HG02973 (cell line): Measurements from ENCODE around the gene DAPP1.
A peak's percentile ranks its signal among the peaks of the same experiment; 100 is the strongest.

Source experiments
- ATAC-seq: cut with Tn5 transposase; IDR thresholded peaks from one replicate; pipeline ENCODE4 v1.9.1; 2021; ENCODE audit warnings: moderate library complexity; ENCODE audit not compliant: unreplicated experiment

DAPP1 gene

GRCh38 chr4:99852199-99852749, 35.6 kb downstream of the DAPP1 start:
- ATAC-seq = no peak

DNA sequence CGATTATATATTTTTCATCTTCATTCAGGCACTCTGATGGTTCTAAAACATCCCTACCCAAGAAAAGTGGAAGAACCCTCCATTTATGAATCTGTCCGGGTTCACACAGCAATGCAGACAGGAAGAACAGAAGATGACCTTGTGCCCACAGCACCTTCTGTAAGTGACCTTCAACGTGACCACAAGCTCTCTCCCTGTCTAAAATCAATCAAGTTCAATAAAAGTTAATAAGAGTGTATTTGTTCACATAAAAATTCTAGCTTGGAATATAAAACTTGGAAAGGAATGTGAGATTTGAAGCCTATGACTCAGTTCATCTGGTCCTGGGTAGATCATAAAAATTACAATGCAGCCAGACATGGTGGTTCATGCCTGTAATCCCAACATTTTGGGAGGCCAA, 36.6 kb downstream of the DAPP1 start:
- no peak for ATAC-seq

GRCh38 chr4:99853999-99854398, 37.4 kb downstream of the DAPP1 start:
- no peak for ATAC-seq

- ATAC-seq = peak; percentile 41
Observed at GRCh38 chr4:99855678-99856077, 39.1 kb downstream of the DAPP1 start.

DNA sequence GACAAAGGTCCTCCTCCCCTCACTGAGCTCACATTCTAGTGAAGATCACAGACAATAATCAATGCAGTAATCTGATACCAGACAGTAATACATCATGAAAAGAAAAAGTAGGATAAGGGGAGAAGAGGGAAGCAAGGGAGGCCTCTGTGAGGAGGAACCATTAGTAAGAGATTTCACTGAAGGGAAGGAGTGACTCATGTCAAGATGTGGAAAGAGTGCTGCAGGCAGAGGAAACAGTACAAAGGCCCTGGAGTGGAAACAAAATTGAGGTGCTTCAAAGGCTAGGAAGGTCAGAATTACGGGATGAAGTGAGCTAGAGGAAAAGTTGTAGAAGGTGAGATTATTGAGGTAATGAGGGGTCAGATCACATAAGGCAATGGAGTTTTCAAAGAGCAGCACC, 39.5 kb downstream of the DAPP1 start:
- ATAC-seq = no peak

DNA sequence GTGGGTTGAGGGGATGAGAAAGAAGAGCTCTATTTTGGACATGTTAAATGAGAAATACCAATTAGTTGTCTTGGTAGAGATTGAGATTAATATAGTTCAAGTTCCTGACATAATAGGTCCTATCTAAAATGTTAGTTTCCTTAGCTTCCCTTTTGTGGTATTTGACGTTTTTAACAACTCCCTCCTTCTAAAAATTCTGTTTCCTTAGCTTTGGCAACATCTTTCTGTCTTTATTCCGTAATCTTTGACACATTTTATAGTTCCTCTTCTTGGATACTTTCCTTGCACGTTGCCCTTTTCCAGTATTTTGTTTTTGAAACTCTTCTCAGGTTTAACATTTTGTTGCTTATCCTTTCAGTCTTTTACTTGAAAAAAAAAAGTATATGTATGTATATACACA, 40.7 kb downstream of the DAPP1 start:
- ATAC-seq = no peak

DNA sequence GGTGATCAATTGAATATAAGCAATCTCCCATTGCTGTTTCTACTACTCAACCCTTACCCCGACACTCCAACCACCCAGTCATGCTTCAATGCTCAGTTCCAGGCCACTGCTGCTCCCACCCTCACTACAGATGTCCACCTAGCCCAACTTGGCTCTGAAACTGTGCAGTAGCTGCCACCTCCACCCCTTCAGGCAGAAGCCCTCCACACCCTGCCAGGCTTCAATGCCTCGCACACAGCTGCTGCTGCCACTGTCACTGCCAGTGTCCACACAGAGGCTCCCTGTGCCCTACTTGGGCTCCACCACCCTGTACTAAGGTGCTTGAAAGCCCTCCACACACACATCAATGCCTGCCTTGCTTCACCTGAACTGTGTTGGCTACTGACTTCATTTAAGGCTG, 43.0 kb downstream of the DAPP1 start:
- no peak for ATAC-seq

DNA sequence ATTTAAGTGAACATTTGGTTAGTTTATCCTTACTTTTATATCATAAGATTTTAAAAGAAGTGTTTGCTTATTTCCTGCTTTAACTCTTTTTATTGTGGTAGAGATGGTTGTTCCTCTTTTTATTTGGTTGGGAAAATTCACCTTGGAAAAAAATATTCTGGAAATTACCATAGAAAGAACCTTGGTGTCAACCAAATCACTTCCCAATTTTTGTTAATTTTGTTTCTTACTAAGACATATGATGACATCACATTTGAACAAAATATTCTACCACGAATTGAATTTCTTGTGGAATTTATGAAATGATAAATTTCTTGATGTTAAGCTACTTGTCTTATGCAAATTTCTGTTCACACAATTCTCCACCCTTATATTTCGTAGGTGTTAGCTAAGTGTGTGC, 43.9 kb downstream of the DAPP1 start:
- no peak for ATAC-seq

GRCh38 chr4:99861120-99861905, 44.7 kb downstream of the DAPP1 start:
- ATAC-seq = no peak

DNA sequence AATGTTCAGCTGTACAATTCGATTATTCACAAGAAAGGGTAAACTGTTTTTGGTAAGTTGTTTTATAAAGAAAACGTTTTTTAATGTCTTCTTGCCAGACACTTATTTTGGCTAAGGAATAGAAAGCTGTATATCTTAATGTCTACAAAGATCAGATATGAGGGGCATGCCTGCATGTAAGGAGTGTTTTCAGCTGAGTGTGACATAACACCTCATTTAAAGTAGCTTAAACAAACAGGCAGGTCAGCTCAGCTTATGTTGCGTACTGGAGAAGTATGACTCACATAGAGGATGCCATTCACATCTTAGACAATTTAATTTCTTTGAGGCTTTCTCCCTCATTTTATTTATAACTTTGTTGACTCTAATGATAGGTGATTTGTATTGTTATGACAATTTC, 47.2 kb downstream of the DAPP1 start:
- ATAC-seq = no peak

DNA sequence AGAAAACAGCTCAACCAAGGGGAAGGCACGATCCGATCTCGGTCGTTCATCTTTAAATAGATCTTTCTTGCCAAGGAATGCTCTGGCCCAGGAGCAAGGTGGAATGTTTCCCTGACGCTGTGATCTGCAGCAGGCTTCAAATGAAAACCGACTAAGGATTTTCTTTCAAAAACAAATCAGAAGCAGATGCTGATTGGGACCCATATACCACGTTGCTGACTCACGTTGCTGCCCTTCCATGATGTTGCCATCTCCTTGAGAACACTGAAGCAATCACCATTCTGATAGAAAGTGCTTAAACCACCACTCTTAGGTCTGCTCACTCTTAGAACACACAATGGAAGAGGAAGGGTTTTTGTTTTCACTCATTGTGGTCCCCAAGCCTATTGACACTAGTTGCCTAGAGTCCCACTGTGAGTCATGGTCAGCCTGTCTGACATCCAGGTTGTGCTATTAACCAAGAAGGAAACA, 51.5 kb downstream of the DAPP1 start:
- no peak for ATAC-seq

DNA sequence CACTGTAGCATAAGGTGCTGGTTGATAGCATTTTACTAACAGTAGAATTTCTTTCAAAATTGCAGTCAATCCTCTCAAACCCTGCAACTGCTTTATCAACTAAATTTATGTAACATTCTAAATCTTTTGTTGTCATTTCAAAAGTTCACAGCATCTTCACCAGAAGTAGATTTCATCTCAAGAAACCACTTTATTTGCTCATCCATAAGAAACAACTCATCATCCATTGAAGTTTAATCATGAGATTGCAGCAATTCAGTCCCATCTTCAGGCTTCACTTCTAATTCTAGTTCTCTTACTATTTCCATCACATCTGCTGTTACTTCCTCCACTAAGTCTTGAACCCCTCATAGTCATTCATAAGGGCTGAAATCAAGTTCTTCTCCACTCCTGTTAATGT, 55.9 kb downstream of the DAPP1 start:
- ATAC-seq = no peak

- ATAC-seq = no peak
Observed at GRCh38 chr4:99875071-99875470, 58.4 kb downstream of the DAPP1 start.

DNA sequence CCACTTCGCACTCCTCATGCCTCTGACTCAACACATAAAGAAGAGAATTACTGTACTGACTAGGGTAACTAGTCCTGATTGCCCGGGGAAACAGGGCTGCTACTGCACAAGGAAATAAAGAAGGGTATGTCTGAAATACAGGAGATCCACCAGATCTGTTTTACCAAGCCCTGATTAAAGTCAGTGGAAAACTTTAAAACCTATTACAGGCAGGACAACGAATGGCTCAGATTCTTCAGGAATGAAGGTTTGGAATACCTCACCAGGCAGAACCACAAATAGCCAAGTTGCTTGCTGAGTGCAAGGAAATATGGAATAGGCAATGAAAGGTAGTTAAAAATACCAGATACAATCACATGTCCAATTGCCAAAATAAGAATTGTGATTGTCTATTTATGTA, 60.3 kb downstream of the DAPP1 start:
- no peak for ATAC-seq

DNA sequence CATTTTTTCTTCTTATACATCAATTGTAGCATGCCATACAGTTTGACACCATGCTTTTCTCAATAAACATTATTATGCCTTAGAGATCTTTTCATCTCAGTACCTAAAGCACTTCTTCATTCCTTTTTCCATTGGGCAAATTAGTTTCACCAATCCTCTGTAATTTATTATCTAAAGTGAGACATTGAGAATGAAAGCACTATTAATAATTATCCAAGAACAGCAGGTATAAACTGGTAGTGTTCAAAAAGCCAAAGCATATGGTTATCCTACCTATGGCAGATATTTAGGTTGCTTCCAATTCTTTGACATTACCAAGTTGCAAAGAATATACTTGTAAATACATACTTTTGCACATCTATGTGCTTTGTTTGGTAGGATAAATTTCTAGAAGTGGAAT, 62.0 kb downstream of the DAPP1 start:
- ATAC-seq = no peak

GRCh38 chr4:99879458-99879857, 62.8 kb downstream of the DAPP1 start:
- no peak for ATAC-seq

GRCh38 chr4:99885063-99885664, 68.5 kb downstream of the DAPP1 start:
- no peak for ATAC-seq

GRCh38 chr4:99885687-99886086, 69.1 kb downstream of the DAPP1 start:
- ATAC-seq = no peak

GRCh38 chr4:99886146-99886545, 69.5 kb downstream of the DAPP1 start:
- no peak for ATAC-seq

- no peak for ATAC-seq
Observed at GRCh38 chr4:99887837-99888236, 71.2 kb downstream of the DAPP1 start.

DNA sequence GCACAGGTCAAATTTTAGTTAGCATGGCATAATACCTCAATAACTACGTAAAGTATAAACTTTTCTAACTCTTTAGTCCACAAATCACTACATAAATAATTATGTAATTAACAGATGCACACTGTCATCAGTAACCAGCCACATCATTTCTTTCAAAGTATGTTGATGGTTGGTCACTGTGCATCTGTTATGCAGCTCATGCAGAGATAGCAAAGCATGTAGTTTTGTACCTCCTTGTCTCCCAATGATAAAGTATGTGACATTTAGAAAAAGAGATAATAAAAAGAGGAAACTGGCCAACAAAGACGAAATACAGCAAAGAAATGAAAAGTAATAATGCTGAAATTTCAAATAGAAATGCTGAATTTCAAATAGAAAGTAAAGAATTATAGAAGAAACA, 74.7 kb downstream of the DAPP1 start:
- ATAC-seq = no peak

- no peak for ATAC-seq
Observed at GRCh38 chr4:99893029-99893428, 76.4 kb downstream of the DAPP1 start.

- no peak for ATAC-seq
Observed at GRCh38 chr4:99893839-99894160, 77.2 kb downstream of the DAPP1 start.
